ENCODE data around the gene SH3PXD2A.

DNA sequence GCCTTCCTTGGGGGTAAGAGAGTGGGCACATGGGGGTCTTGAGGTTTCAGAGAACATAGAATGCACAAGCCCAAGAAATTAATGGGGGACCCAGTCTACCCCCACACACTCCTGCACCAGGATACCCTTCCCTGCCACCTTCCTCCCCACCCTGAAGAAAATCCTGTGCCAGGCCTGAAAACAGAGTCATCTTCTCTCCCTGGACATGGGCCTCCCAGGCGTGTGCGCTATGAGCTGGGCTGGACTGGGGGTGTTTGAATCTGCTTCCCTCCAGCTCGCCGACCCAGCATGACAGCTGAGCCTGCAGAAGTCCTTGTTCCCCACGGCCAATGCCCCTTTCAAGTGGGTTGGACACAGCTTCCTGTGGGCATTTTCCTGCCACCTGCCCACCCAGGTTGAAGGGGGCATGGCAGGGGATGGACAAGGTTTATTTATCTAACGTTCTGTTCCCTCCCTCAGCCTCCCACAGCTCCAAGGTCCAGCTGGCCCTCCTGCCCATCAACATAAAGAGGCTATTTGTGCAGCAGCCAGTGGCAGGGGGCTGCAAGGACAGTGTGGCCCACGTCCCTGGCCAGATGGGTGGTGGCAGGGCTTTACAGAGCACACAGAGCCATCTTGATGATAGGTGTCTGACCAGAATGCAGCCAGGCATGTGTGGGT is 141.0 kb downstream of the SH3PXD2A start:
- TF ChIP-seq POLR2AphosphoS5 (IDR thresholded peaks at IDR 0.05; ENCODE audit: low read depth, low read length) (no peak), POLR2A (IDR thresholded peaks at IDR 0.05; ENCODE audit: low read depth, low read length) (no peak), TAF1 (IDR thresholded peaks at IDR 0.05; ENCODE audit: borderline replicate concordance, low read depth, low read length) (no peak)
